HEK293 (cell line): ENCODE results near the gene CELF1.
A peak's percentile ranks its signal among the peaks of the same experiment; 100 is the strongest.

Experiments used
- GLI2 ChIP-seq: fragments of 450-650 bp; formaldehyde crosslinking; IDR thresholded peaks from 2 replicates; pipeline ENCODE4; 2017; ENCODE audit warnings: missing biosample characterization, missing genetic modification characterization, low read depth, borderline replicate concordance
- GLIS1 ChIP-seq: fragments of 450-650 bp; formaldehyde crosslinking; IDR thresholded peaks from 2 replicates; pipeline ENCODE4 v1.5.1; 2016; ENCODE audit warnings: missing biosample characterization, missing genetic modification characterization
- MEIS1 ChIP-seq: sonication (generic); formaldehyde crosslinking; IDR thresholded peaks from 2 replicates; pipeline ENCODE4 v1.8.1; 2022; ENCODE audit warnings: missing genetic modification reagents, mild to moderate bottlenecking, borderline replicate concordance
- PRDM1 ChIP-seq: fragments of 450-650 bp; formaldehyde crosslinking; IDR thresholded peaks from 2 replicates; pipeline ENCODE4; 2016; ENCODE audit warnings: missing biosample characterization, missing genetic modification characterization
- ZBTB8A ChIP-seq: fragments of 450-650 bp; formaldehyde crosslinking; IDR thresholded peaks from 2 replicates; pipeline ENCODE4 v1.5.1; 2016; ENCODE audit warnings: missing biosample characterization, missing genetic modification characterization
- ZNF112 ChIP-seq: fragments of 450-650 bp; formaldehyde crosslinking; IDR thresholded peaks from 2 replicates; pipeline ENCODE4 v1.5.0; 2017; ENCODE audit warnings: missing biosample characterization, missing genetic modification characterization
- ZNF16 ChIP-seq: fragments of 450-650 bp; formaldehyde crosslinking; IDR thresholded peaks from 2 replicates; pipeline ENCODE4 v1.5.1; 2016; ENCODE audit warnings: low read depth, missing biosample characterization, missing genetic modification characterization
- ZNF350 ChIP-seq: fragments of 450-650 bp; formaldehyde crosslinking; IDR thresholded peaks from 2 replicates; pipeline ENCODE4 v1.5.0; 2017; ENCODE audit warnings: missing biosample characterization, mild to moderate bottlenecking, missing genetic modification characterization
- ZNF394 ChIP-seq: fragments of 450-650 bp; formaldehyde crosslinking; IDR thresholded peaks from 2 replicates; pipeline ENCODE4 v1.5.1; 2016; ENCODE audit warnings: missing biosample characterization, missing genetic modification characterization, mild to moderate bottlenecking, moderate library complexity, borderline replicate concordance
- ZNF433 ChIP-seq: fragments of 450-650 bp; formaldehyde crosslinking; IDR thresholded peaks from 2 replicates; pipeline ENCODE4 v1.5.1; 2016; ENCODE audit warnings: missing biosample characterization, missing genetic modification characterization, low read depth
- ZNF473 ChIP-seq: fragments of 450-650 bp; formaldehyde crosslinking; IDR thresholded peaks from 2 replicates; pipeline ENCODE4 v1.5.1; 2017; ENCODE audit warnings: missing biosample characterization, missing genetic modification characterization
- ZNF530 ChIP-seq: fragments of 450-650 bp; formaldehyde crosslinking; IDR thresholded peaks from 2 replicates; pipeline ENCODE4 v1.5.1; 2016; ENCODE audit warnings: low read depth, missing biosample characterization, missing genetic modification characterization
- ZNF555 ChIP-seq: fragments of 450-650 bp; formaldehyde crosslinking; conservative IDR thresholded peaks from 2 replicates; pipeline ENCODE4 v1.5.1; 2017; ENCODE audit warnings: missing biosample characterization, mild to moderate bottlenecking, missing genetic modification characterization, inconsistent platforms
- ZNF654 ChIP-seq: fragments of 450-650 bp; formaldehyde crosslinking; IDR thresholded peaks from 2 replicates; pipeline ENCODE4 v1.5.1; 2016; ENCODE audit warnings: low read depth, missing biosample characterization, missing genetic modification characterization
- TF ChIP-seq, protein P1 (sequence below): fragments of 450-650 bp; formaldehyde crosslinking; IDR thresholded peaks from 2 replicates; pipeline ENCODE4 v1.5.1; 2016; ENCODE audit warnings: missing biosample characterization, missing genetic modification characterization
- TF ChIP-seq, protein P2 (sequence below): fragments of 450-650 bp; formaldehyde crosslinking; IDR thresholded peaks from 2 replicates; pipeline ENCODE4 v1.5.1; 2016; ENCODE audit warnings: missing biosample characterization, missing genetic modification characterization, borderline replicate concordance
- TF ChIP-seq, protein P3 (sequence below): fragments of 450-650 bp; formaldehyde crosslinking; IDR thresholded peaks from 2 replicates; pipeline ENCODE4 v1.5.1; 2016; ENCODE audit warnings: missing biosample characterization, missing genetic modification characterization

Gene CELF1

DNA sequence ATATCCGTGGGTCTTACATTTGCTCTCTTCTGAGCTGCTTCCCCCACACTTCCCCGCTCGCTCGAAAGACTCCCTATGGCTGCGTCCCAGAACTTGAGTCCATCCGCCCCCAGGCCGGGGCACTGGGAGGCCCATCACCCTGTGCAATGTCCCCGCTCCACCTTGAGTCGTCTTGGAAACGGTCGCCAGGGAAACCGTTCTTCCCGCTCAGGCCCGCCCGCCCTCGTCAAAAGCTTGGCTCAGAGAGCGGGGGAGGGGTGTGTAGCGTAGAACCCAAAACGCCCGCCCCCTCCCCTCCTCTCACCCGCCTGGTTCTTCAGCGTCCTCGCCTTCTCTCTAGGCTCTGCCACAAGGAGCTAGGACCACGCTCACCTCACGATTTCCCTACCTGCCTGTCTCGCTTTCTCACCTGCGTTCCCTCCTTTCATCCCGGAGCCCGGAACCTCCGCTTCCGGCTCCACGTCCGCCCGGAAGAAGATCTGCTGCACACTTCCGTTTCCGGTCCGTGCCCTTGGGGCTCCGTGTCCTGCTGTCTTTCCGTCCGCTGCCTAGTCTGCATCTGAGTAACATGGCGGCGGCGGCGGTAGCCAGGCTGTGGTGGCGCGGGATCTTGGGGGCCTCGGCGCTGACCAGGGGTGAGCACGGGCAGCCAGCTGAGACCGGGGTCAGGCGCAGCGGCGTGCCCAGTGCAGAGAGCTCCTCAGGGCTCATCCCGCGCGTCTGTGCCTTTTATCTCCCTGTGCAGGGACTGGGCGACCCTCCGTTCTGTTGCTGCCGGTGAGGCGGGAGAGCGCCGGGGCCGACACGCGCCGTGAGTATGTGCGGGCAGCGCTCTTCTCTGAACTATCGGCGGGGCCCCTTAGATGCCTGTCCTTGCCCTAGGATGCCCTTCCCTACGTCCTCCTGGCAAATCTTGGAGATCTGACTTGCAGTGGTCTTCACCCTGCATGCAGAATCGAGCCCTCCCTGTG, 25.9 kb upstream of the CELF1 start, which contains the start of the genes KBTBD4 and NDUFS3 (continued):
- TF ChIP-seq ZNF473 (tag by site-specific recombination) (no peak), ZBTB8A (tag by site-specific recombination) (peak; percentile 49), ZNF433 (tag by site-specific recombination) (no peak), ZNF394 (peak; percentile 80; the same call in 1 of the 2 replicates), ZNF16 (tag by site-specific recombination) (no peak), ZNF654 (tag by site-specific recombination) (peak; percentile 4; the same call in 1 of the 2 replicates), PRDM1 (tag by site-specific recombination) (peak; percentile 97), GLI2 (no peak; the same call in 1 of the 2 replicates), ZNF112 (tag by site-specific recombination) (no peak), ZNF350 (no peak), ZNF555 (tag by site-specific recombination) (no peak), MEIS1 (CRISPR knock-in tag) (no peak), ZNF530 (tag by site-specific recombination) (no peak), GLIS1 (tag by site-specific recombination) (peak; percentile 79; the same call in 1 of the 2 replicates)
- TF ChIP-seq, protein P1, sequence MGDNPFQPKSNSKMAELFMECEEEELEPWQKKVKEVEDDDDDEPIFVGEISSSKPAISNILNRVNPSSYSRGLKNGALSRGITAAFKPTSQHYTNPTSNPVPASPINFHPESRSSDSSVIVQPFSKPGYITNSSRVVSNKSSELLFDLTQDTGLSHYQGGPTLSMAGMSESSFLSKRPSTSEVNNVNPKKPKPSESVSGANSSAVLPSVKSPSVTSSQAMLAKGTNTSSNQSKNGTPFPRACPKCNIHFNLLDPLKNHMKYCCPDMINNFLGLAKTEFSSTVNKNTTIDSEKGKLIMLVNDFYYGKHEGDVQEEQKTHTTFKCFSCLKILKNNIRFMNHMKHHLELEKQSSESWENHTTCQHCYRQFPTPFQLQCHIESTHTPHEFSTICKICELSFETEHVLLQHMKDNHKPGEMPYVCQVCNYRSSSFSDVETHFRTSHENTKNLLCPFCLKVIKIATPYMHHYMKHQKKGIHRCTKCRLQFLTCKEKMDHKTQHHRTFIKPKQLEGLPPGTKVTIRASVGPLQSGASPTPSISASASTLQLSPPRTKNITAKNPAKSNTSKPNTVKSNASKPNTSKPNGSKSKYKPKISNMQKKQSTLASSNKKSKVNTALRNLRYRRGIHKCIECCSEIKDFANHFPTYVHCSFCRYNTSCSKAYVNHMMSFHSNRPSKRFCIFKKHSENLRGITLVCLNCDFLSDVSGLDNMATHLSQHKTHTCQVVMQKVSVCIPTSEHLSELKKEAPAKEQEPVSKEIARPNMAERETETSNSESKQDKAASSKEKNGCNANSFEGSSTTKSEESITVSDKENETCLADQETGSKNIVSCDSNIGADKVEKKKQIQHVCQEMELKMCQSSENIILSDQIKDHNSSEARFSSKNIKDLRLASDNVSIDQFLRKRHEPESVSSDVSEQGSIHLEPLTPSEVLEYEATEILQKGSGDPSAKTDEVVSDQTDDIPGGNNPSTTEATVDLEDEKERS (tag by site-specific recombination), result peak; percentile 84; the same call in 1 of the 2 replicates
- TF ChIP-seq, protein P2, sequence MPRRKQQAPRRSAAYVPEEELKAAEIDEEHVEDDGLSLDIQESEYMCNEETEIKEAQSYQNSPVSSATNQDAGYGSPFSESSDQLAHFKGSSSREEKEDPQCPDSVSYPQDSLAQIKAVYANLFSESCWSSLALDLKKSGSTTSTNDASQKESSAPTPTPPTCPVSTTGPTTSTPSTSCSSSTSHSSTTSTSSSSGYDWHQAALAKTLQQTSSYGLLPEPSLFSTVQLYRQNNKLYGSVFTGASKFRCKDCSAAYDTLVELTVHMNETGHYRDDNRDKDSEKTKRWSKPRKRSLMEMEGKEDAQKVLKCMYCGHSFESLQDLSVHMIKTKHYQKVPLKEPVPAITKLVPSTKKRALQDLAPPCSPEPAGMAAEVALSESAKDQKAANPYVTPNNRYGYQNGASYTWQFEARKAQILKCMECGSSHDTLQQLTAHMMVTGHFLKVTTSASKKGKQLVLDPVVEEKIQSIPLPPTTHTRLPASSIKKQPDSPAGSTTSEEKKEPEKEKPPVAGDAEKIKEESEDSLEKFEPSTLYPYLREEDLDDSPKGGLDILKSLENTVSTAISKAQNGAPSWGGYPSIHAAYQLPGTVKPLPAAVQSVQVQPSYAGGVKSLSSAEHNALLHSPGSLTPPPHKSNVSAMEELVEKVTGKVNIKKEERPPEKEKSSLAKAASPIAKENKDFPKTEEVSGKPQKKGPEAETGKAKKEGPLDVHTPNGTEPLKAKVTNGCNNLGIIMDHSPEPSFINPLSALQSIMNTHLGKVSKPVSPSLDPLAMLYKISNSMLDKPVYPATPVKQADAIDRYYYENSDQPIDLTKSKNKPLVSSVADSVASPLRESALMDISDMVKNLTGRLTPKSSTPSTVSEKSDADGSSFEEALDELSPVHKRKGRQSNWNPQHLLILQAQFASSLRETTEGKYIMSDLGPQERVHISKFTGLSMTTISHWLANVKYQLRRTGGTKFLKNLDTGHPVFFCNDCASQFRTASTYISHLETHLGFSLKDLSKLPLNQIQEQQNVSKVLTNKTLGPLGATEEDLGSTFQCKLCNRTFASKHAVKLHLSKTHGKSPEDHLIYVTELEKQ, result peak; percentile 95
- TF ChIP-seq, protein P3, sequence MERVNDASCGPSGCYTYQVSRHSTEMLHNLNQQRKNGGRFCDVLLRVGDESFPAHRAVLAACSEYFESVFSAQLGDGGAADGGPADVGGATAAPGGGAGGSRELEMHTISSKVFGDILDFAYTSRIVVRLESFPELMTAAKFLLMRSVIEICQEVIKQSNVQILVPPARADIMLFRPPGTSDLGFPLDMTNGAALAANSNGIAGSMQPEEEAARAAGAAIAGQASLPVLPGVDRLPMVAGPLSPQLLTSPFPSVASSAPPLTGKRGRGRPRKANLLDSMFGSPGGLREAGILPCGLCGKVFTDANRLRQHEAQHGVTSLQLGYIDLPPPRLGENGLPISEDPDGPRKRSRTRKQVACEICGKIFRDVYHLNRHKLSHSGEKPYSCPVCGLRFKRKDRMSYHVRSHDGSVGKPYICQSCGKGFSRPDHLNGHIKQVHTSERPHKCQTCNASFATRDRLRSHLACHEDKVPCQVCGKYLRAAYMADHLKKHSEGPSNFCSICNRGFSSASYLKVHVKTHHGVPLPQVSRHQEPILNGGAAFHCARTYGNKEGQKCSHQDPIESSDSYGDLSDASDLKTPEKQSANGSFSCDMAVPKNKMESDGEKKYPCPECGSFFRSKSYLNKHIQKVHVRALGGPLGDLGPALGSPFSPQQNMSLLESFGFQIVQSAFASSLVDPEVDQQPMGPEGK (tag by site-specific recombination), result peak; percentile 90; the same call in 1 of the 2 replicates
